Tongue (tissue), 2 donors: Measurements from ENCODE around the gene NCS1. TPM values are rescaled to one million over a fixed set of nuclear protein-coding genes. Genes with fewer than 3 reads are reported as not detected.
"Not testable (repeated sequence)": the region's sequence is repeated elsewhere in the genome, so short reads cannot be mapped to it uniquely, and the experiment has no call there.

Experiments
- DNase-seq: peaks from one replicate; pipeline ENCODE4 v3.0.0-alpha.2; 2015
- total RNA-seq: library from RNA; depleted of rRNA; stranded (reverse); fragments of >200 nt; gene quantifications from one replicate; pipeline ENCODE4 v1.2.3, GENCODE V29; 2014

Gene NCS1
- total RNA-seq, 1 donor from 2014 or later: 20.2 TPM

DNA sequence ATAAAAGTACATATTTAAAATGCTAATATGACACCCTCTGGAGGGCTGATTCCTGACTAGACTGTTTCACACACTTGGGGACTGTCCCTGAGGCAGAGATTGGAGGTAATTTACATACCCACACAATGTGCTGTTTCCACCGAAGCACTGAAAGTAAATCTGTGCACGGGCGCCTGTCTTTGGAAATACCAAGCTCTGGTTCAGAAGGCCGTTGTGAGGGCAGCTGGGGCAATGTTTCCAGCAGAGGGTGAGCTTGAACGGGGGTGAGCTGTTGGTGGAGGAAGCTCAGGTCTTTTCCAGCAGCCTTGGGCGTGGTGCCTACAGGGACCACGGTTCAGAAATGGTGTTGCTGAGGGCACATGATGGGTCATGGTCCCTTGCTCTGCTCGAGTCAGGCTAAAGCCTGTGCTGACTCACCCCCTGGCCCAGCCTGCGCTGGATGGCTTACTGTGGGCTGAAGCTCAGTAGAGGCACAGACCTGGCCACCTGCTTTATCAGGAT lies 67.6 kb downstream of the NCS1 start:
- no peak for DNase-seq

DNA sequence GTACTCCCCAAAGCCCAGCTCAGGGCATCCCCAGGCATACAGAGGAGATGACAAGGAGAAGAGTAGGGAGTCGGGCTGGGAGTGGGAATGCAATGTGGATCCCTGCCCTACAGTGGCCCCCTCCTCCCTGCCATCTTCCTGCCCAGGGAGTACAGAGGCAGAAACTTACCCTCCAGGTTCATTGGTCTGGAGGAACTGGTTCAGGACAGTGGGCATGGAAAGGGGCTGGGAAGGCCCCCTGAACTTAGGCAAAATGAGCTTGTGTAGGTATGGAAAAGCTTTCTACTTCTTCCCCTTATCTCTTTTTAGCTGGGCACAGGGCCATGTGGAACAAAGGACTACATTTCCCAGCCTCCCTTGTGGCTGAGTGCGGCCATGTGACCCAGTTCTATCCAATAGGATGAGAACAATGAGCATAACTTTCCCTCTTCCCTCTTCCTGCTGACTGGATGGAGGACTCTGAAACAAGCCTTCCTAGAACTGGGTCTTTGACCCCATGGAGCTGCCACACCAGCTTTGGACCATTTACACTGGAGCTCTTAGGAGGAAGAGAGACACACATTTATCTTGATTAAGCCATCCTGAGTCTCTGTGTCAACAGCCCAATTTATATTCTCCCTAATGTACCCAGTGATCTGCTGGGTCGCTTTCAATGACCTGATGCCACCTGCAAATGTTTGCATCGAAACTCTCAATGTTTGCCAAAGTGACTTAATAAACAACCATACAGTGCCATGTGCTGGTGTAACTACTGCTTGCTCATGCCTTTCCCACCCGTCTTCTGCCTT lies 68.4 kb downstream of the NCS1 start:
- DNase-seq: peak; percentile 84

DNA sequence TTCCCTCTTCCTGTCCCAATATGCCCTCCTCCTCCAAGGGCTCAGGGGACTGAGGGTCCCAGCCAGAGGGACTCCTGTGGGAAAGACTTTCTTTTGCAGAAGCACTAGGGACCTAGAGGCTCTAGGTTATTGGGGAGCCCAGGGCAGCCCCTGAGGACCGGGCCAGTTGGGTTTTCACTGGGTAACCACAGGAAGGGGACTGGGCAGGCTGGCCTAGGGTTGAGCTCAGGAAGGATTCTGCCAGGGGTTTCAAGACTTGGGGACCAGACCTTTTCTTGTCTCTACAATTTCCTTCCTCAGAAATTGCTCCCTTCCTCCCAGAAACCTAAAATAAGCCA lies 69.0 kb downstream of the NCS1 start:
- no peak for DNase-seq

DNA sequence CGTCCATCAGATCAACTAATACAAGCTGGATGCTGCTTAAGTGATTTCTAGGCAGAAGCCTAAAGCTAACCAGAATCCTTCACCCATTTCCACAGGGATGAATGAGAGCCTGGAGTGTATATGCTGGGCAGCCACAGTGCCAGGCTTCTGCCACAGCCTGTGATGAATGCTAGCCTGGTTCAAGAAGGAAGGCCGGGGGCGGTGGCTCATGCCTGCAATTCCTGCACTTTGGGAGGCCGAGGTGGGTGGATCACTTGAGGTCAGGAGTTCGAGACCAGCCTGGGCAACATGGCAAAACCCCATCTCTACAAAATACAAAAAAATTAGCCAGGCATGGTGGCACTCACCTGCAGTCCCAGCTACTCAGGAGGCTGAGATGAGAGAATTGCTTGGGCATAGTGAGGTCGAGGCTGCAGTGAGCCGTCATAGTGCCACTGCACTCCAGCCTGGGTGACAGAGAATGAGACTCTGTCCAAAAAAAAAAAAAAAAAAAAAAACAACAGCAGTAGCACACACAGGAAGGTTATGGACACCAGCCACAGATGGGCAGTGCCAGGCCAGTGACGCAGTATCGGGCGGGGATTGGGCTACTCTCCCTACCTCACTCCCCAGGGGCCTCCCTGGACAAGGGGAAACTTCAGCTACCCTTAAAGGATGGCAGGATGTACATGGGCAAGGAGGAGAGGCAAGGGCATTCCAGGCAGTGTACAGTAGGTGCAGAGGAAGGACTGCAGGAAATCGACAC lies 70.2 kb downstream of the NCS1 start:
- DNase-seq: no peak

DNA sequence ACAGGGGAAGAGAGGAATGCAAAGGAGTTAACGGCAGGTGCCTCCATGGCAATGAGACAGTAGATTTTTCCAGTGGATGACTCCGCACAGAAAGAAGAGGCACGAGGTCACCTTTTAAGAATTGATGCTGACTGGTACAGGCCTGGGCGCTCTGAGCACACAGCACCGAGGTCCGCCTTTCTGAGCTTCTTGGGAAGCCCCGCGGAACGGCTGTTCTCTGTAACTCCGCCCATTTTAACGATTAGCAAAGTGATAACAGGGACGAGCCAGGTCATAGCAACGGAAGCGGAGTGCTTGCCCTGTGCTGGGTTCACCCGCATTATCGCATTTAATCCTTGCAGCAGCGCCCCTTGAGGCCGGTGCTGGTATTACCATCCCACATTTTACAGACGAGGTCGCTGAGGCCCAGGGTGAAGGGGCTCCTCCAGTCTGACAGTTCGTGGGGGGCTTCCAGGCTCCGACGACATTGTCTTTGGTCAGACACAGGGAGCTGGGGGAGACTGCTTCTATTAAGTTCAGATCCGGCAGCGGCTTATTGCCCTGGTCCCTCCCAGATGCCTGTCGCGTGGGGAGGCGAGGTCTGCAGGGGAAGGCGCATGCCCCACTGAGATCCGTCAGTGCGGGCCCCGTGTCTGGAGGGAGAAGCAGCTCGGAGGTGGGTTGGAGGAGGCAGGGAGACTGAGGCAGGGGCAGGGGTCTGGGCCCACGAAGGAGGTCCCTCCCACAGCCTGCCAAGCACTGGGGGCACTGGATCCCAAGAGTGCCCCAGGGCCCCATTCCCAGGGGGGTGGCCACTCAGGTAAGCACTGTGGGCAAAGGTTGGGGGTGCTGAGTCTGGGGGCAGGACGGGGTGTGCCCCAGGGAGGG lies 71.0 kb downstream of the NCS1 start:
- peak; percentile 86 for DNase-seq

DNA sequence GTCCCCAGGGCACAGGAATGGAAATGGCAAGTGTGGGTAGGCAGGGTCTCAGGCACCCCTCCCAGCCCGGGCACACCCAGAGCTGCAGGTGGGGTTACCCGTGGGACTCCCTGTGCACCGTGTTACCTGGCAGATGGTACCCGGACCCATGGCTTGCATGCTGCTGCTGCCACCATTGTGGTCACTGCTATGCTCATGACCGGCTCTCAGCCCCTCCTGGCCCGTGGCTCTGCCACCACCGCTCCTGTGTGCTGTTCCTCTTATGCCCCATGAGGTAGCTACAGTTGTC lies 71.6 kb downstream of the NCS1 start:
- no peak for DNase-seq

DNA sequence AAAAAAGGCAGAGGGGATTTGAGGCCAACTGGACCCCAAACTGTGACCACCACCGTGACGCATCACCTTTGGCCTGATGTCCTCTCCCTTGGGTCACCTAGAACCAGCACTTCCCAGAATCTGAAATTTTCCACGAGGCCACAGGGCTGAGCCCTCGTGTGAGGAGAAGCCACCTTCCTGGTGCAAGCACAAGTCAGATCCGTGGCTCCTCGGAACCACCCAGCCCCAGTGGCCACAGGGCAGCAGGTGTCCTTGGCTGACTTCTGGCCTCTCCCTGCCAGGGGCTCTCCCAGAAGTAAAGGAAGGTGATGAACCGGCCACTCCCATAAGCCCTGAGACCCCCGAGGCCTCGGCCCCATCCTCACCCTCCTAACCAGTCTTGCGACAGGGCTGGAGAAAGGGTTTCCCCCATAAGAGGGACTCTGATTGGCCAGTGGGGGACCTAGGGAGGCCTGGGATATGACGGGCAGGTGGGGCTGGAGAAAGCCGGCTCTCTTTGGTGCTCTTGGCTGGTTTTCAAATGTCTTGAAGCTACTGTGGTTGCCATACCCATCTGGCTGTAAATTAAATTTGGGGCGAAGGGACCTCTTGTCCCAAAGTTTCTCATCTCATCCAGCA lies 72.5 kb downstream of the NCS1 start:
- DNase-seq: no peak

DNA sequence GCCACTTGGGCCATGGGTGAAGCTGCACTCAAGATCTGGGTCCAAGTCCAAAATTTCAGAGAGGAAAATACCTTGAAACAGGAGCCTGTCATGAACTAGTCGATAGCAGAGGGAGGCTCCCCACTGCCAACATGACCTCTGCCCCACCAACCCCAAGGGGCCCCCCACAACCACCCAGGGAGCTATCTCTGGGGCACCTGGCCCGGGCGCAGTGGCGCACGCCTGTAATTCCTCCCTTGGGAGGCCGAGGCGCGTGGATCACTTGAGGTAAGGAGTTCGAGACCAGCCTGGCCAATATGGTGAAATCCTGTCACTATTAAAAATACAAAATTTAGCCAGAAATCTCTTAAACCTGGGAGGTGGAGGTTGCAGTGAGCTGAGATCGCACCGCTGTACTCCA lies 73.3 kb downstream of the NCS1 start:
- DNase-seq: no peak

DNA sequence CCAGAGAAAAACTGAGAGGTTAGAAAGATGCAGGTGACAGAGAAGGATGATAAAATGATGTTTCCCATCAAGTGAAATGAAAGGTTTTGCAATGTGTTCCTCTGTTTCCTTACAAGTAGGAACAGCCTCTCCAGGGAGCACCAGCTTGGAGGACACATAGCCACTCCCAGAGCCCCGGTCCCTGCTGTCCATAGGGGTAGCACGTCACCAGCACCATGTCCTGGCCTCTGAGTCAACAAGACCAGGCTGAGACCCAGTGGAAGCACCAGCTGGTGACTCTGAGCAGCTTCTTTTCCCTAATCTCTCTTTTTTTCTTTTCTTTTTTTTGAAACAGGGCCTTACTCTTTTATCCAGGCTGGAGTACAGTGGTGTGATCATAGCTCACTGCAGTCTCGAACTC lies 73.9 kb downstream of the NCS1 start:
- DNase-seq: no peak

DNA sequence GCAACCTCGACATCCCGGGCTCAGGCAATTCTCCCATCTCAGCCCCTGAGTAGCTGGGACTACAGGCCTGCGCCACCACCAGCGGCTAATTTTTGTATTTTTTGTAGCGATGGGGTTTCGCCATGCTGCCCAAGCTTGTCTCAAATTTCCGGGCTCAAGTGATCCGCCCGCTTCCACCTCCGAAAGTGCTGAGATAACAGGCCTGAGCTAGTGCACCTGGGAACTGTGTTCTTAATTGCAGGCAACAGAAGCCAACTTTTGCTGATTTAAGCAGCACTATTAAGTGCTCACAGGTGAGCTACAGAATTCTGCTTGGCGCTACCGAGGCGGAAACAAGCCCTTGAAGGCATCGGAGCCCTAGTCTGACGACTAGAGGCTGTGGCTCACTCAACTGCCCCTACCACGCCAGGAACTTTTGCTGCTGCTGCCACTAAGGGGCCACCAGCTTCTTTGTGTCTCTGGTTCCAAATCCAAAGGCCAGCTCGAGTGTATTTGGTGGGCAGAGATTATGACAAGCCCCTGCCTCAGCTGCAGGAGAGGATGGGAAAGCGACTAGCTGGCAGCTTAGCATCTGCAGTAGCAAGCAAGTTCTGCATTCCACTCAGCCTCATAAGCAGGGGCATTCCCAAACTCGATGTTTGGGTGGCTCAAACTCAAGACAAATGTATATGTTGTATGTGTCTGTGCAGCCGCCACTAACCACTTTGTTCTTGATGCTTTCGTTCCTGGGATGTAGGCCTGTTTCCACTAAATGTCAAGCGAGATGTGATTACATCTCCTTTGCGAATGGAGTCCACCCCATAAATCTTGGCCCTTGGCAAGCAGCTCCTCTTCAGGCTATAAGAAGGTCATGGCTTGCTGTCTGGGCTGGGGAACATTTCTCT lies 82.8 kb downstream of the NCS1 start:
- DNase-seq: no peak

DNA sequence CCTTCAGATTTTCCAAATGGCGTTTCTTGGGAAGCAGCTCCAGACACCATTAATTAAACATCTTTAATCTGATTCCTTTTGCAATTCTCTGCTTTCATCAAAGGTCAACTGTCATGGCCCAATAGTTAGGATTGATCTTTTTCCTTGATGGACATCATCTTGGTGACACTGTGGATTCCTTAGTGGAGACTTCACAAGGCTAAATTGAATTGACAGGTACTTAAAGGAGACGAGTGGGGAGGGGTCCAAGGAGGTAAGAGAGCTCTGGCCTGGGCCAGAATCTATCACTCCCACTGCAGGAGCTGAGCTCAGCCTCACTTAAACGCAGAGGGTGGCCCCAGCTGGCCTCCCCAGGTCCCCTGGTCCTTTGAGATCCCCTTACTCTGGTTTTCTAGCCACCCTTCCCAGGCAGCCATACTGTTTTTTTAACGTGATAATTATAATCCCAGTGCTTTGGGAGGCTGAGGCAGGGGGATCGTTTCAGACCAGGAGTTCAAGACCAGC lies 83.5 kb downstream of the NCS1 start:
- DNase-seq: no peak

DNA sequence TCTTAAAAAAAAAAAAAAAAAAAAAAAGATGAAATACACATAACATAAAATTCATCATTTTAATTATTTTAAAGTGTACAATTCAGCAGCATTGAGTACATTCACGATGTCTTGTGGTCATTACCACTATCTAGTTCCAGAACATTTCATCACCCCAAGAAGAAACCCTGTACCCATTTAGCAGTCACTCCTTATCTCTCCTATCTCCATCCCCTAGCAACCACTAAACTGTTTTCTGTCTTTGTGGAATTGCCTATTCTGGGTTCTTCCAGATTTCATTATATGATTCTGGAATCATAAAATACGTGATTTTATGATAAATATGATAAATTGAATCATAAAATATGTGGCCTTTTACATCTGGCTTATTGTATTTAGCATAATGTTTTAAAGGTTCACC lies 84.4 kb downstream of the NCS1 start:
- no peak for DNase-seq

DNA sequence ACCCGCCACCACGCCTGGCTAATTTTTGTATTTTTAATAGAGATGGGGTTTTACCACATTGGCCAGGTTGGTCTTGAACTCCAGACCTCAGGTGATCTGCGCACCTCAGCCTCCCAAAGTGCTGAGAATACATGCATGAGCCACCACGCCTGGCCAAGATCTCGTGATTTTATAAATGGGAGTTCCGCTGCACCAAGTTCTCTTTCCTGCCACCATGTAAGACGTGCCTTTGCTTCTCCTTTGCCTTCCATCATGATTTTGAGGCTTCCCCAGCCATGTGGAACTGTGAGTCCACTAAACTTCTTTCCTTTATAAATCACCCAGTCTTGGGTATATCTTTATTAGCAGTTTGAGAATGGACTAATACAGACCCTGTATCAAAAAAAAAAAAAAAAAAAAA lies 85.9 kb downstream of the NCS1 start:
- not testable (repeated sequence) for DNase-seq

DNA sequence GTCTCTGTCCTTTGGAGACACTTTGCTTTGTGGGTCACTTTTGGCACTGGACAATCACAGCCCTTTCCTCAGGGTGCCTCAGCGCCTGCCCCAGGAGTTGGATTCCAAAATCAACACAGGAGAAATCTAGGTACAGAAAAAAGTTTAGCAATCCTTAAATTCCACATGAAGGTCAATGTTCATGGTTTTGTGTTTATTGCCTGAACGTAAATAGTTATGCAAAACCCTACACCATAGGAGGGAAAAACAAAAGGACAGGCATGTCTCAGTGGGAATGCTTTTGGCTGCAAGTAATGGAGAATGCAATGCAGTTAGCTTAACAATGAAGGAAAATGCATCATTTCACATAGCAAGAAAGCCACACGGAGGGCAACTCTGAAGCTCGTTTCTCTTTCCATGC lies 86.8 kb downstream of the NCS1 start:
- DNase-seq: no peak

DNA sequence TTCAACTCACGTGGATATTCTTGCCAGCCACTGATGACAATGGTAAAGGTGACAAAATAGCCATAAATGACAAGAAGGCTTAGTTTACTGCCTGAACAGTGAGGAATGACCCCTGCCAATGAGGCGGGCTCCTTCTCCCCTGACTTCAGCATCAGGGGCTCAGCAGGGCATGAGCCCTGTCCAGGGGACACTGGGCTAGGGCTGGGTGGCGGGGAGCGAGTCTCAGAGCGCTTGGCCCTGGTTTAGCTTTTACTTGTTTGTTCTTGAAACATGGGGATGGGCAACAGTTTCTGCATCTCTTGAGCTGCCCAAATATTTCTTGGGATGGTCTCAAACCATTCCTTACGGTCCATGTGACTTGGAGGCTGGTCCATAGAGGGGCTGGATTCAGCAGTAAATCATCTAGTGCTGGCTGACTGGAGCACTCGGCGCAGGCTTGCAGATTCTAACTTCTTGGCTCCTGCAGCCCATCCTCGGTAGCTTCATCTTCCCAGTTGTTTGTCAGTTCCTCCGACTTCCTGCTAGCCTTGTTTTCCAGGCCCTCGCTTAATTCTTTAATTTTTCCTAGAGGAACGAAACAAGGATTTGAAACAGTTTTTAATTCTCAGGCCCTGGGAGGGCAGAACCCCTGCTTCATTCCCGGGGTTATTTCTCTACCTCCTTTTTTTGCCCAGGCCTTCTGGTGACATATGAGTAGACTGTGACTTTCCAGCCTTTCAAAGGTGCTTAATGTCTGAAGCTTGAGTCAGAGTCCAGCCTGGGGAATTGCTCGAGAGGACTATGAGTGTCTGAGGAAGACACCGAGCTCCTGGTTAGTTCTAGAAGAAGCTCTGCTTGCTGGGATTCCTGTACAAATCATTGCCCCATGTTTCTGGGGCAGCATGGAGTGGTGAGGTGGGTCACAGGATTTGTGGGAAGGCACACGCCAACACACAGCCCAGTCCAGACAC lies 88.9 kb downstream of the NCS1 start:
- peak; percentile 40 for DNase-seq

DNA sequence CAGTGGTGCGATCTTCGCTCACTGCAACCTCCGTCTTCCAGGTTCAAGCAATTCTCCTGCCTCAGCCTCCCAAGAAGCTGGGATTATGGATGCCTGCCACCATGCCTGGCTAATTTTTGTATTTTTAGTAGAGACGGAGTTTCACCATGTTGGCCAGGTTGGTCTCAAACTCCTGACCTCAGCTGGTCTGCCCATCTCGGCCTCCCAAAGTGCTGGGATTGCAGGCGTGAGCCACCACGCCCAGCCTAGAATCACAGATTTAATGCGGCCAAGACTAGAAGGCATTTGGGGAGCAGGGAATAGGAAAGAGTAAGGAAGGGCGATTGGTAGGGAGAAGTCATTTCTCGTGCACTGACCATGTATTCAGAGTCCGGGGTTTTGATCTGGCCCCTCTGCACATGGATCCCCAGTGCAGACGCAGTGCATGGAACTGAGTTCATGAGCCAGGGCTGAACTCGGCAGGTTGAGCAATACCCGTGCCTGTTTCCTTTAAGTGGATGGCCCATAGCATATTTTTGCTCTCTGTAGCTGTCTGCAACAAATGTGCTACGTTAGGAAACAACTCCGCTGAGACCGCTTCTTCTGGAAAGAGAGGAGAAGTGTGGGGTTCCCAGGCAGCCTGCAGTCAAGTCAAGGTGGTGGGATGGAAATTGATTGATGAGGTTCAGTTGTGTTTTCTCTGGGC lies 90.0 kb downstream of the NCS1 start:
- DNase-seq: no peak

DNA sequence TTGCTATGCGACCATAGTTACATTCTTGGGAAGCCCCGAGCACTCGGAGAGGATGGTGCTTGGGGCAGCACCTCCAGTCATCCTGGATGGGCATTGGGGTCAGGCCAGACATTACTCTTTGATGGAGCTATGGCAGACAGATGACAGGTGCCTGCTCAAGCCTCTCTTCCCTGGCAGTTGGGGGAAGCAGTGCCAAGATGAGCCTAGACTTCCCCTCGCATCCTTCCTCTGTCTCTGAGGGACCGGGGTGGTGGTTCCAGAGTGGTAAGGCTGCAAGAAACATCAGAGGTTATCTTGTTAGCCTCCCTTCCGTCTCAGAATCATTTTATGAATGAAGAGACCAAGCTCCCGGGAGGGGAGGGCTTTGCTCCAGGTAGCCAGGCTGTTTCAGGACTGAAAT lies 90.6 kb downstream of the NCS1 start:
- DNase-seq: no peak

DNA sequence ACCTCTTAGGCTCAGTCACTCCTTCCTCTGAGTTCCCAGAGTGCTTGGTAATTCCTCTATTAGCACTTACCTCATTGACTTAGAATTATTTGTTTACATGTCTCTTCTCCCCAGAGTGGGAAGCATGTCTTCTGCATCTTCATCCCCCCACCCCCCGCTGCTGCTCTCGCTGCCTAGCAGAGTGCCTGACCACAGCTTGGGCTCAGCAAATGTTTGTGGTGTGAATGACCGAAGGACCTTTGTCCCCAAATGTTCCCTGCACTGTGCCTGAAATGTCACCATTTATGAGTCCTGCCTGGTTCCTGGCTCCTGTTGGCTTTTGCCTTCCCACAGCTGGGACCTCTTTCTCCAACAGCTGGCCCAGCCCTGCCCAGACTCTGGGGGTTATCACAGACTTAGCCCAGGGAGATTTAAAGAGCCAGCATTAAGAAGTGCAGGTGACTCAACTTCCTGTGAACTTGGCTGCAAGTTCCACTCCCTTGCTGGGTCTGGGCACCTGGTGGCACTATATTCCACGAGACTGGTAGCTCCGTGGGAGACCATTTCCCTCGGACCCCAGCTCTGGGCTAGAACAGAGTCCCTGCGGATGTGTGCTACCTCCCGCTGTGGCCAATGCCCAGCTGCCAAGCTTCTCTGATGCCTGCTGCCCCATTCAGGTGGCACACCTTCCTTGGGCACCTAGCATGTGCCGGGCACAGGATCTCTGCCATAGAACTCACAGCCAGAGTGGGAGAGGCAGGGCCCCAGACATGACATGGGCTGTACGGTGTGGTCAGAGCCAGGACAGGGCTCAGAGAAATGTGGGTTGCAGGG lies 91.6 kb downstream of the NCS1 start:
- DNase-seq: no peak
